ENCODE data around the gene MS4A4A.
A peak's percentile ranks its signal among the peaks of the same experiment; 100 is the strongest.

Gene MS4A4A

GRCh38 chr11:60316317-60316716, 35.9 kb downstream of the MS4A4A start:
- DNase-seq (ENCODE audit: low read depth): no peak
- H3K4me3 ChIP-seq (ENCODE audit: low read length): no peak overlapping the region
- no peak for TF ChIP-seq CTCF (IDR thresholded peaks at IDR 0.05; ENCODE audit: insufficient read depth, low read depth, low read length, missing control alignments)

DNA sequence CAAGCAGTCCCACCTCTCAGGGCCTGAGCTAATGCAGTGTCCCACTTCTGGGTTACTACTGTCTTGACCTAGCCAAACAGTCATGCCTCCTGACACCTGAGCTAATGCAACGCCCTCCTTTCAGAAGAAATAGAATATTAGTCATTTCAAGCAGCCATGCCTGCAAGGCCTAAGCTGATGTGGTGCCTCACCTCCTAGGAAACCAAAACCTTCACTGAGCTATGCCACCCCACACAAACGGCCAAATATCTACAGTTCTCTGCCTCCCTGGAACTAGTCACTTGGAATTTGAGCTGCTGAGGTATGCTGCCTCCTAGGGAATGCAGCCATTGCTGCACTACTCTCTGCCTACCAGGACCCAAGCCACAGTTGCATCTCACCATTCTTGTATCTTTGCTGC, 38.3 kb downstream of the MS4A4A start:
- no peak overlapping the region for H3K4me3 ChIP-seq (ENCODE audit: low read length)
- TF ChIP-seq CTCF (IDR thresholded peaks at IDR 0.05; ENCODE audit: insufficient read depth, low read depth, low read length, missing control alignments): no peak
- DNase-seq (ENCODE audit: low read depth): peak; percentile 34

GRCh38 chr11:60321051-60321450, 40.6 kb downstream of the MS4A4A start:
- no peak overlapping the region for H3K4me3 ChIP-seq (ENCODE audit: low read length)
- no peak for TF ChIP-seq CTCF (IDR thresholded peaks at IDR 0.05; ENCODE audit: insufficient read depth, low read depth, low read length, missing control alignments)
- no peak for DNase-seq (ENCODE audit: low read depth)

DNA sequence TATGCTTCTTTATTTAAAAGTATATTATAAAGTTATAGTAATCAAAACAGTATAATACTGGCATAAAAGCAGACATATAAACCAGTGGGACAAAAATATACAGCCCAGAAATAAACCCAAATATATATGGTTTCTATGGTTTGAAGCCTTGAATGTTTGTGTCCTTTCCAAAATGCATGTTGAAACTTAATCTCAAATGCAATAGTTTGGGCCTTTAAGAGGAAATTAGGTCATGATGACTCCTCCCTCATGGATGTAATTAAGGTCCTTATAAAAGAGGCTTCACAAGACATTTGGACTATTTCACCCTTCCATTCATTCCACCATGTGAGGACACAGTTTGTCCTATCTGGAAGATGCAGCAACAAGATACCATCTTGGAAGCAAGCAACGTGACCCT, 46.5 kb downstream of the MS4A4A start, which contains the start of gene MS4A6E:
TSS of gene MS4A6E (plus strand) at position 301 of the 400 bp plus-strand sequence. CDS start 7,641 bp downstream, outside the sequence.
- no peak for TF ChIP-seq CTCF (IDR thresholded peaks at IDR 0.05; ENCODE audit: insufficient read depth, low read depth, low read length, missing control alignments)
- H3K4me3 ChIP-seq (ENCODE audit: low read length): no peak within 1 kb of the TSS
- DNase-seq (ENCODE audit: low read depth): no peak

DNA sequence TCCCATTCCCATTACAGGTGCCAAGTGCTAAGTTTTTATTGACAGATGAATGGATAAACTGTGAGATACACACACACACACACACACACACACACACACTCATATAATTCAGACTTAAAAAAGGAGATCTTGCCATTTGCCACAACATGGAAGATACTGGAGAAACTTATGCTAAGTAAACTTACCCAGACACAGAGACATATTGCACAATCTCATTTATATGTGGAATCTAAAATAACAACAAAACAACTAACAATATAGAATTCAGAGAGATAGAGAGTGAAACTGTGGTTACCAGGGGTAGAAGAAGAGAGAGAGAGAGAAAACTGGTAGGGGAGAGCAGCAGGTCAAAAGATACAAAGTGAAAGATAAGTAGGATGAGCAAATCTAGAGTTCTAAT, 48.0 kb downstream of the MS4A4A start:
- TF ChIP-seq CTCF (IDR thresholded peaks at IDR 0.05; ENCODE audit: insufficient read depth, low read depth, low read length, missing control alignments): no peak
- H3K4me3 ChIP-seq (ENCODE audit: low read length): no peak overlapping the region
- no peak for DNase-seq (ENCODE audit: low read depth)

- no peak for DNase-seq (ENCODE audit: low read depth)
- no peak overlapping the region for H3K4me3 ChIP-seq (ENCODE audit: low read length)
- no peak for TF ChIP-seq CTCF (IDR thresholded peaks at IDR 0.05; ENCODE audit: insufficient read depth, low read depth, low read length, missing control alignments)
Observed at GRCh38 chr11:60332846-60333245, 52.4 kb downstream of the MS4A4A start.

DNA sequence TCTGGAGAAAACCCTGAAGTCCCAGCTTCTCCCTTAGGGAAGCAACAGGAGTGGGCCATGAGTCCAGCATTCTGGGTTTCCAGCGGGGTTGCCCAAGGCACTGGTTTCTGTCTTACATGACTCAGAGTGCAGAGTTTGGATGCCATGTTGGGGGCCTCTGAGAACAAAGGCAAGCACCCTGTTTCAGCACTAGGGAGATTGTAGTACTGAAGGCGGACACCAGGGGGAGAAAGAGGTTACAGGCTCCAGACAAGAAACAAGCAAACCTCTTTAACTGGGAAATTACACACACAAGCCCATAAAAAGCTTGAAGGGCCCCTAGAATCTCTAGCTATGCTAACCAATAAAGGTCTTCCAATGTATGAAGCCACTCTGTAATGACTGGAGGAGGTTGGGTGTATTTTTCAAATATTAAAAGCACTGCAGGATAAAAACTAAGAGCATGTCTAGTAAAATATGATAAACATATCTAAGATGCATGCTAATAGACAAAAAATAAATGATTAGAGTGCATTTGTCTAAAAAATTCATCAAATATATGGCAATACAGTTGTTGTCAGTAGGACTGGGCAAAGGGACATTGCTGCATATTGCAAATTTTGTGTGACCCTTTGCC, 53.6 kb downstream of the MS4A4A start:
- TF ChIP-seq CTCF (IDR thresholded peaks at IDR 0.05; ENCODE audit: insufficient read depth, low read depth, low read length, missing control alignments): peak; percentile 72
- peak; percentile 66 for DNase-seq (ENCODE audit: low read depth)

More for the DNA sequence above, 53.6 kb downstream of the MS4A4A start:
- no peak overlapping the region for H3K4me3 ChIP-seq (ENCODE audit: low read length)

Measured in epithelial cell of esophagus (primary cell).